Measurements from ENCODE around the gene PDZD4.

Gene PDZD4

DNA sequence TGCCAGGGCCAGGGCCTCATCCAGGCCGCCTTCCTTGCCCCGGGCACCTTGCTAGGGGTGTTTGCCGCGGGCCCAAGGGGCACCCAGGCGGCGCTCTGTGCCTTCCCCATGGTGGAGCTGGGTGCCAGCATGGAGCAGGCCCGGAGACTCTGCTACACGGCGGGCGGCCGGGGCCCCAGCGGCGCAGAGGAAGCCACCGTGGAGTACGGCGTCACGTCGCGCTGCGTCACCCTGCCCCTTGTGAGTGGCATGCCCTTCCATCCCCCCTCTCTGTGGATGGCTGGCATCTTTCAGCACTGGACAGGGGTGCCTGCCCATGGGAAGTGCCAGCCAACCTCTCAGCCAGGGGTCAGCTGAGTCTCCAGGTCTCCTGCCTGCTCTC, 62.7 kb downstream of the PDZD4 start:
- no peak for TF ChIP-seq EGR1 (IDR thresholded peaks at IDR 0.05)
- TF ChIP-seq, protein P1, sequence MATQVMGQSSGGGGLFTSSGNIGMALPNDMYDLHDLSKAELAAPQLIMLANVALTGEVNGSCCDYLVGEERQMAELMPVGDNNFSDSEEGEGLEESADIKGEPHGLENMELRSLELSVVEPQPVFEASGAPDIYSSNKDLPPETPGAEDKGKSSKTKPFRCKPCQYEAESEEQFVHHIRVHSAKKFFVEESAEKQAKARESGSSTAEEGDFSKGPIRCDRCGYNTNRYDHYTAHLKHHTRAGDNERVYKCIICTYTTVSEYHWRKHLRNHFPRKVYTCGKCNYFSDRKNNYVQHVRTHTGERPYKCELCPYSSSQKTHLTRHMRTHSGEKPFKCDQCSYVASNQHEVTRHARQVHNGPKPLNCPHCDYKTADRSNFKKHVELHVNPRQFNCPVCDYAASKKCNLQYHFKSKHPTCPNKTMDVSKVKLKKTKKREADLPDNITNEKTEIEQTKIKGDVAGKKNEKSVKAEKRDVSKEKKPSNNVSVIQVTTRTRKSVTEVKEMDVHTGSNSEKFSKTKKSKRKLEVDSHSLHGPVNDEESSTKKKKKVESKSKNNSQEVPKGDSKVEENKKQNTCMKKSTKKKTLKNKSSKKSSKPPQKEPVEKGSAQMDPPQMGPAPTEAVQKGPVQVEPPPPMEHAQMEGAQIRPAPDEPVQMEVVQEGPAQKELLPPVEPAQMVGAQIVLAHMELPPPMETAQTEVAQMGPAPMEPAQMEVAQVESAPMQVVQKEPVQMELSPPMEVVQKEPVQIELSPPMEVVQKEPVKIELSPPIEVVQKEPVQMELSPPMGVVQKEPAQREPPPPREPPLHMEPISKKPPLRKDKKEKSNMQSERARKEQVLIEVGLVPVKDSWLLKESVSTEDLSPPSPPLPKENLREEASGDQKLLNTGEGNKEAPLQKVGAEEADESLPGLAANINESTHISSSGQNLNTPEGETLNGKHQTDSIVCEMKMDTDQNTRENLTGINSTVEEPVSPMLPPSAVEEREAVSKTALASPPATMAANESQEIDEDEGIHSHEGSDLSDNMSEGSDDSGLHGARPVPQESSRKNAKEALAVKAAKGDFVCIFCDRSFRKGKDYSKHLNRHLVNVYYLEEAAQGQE (IDR thresholded peaks at IDR 0.05; ENCODE audit: low read depth), result peak; percentile 55
- no peak for TF ChIP-seq RAD21 (IDR thresholded peaks at IDR 0.05; ENCODE audit: low read depth)
- no peak for TF ChIP-seq ZBTB7A (IDR thresholded peaks at IDR 0.05; ENCODE audit: low read depth)
- TF ChIP-seq TEAD4 (IDR thresholded peaks at IDR 0.05), result no peak

GRCh38 chrX:153766871-153767673, 63.3 kb downstream of the PDZD4 start:
- TF ChIP-seq EP300 (IDR thresholded peaks at IDR 0.05; ENCODE audit: borderline replicate concordance), result no peak
- no peak for TF ChIP-seq YY1 (IDR thresholded peaks at IDR 0.05; ENCODE audit: low read depth)
- TF ChIP-seq TAF1 (IDR thresholded peaks at IDR 0.05; ENCODE audit: low read depth), result no peak
- no peak for TF ChIP-seq FOXM1 (IDR thresholded peaks at IDR 0.05; ENCODE audit: borderline replicate concordance, low read depth)
- no peak for TF ChIP-seq ZBTB7A (IDR thresholded peaks at IDR 0.05; ENCODE audit: low read depth)

DNA sequence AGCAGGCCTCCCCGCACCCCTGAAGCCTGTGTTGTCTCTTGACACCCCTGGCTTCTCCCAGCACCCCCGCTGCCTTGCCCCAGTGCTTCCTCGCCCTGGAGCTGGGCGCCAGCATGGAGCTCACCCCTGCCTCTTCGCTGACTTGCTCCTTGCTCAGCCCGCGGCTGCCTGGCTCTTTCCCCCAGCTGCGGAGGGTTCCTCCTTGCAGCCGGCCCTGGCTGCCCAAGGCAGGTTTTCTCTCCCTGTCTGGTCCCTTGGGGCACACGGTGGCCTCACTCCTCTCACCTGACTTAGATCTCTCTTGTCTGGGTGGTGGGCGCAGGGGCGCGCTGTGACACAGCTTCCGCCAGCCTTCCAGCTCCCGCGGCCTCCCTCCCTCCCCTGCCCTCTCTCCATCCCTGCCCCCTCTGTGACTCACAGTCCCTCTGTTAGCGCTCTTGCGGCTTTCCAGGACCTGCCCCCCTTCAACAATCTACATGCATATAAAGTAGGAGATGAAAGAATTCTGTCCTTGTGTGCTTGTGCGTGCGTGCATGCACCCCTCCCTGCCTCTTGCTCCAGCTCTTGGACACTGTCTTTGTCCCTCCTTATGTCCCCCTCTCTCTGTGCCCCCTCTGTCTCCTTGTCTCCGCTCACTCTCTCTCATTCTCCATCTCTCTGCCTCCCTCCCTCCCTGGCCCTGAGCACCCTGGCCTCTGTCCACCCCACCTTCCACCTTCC, 64.1 kb downstream of the PDZD4 start:
- TF ChIP-seq USF1 (IDR thresholded peaks at IDR 0.05) (no peak), TCF12 (IDR thresholded peaks at IDR 0.05; ENCODE audit: low read depth) (no peak), YY1 (IDR thresholded peaks at IDR 0.05; ENCODE audit: low read depth) (no peak), FOXM1 (IDR thresholded peaks at IDR 0.05; ENCODE audit: borderline replicate concordance, low read depth) (no peak), ZBTB7A (IDR thresholded peaks at IDR 0.05; ENCODE audit: low read depth) (no peak)

- TF ChIP-seq USF1 (IDR thresholded peaks at IDR 0.05) (no peak), EGR1 (IDR thresholded peaks at IDR 0.05) (no peak), MAX (IDR thresholded peaks at IDR 0.05) (no peak), TEAD4 (IDR thresholded peaks at IDR 0.05) (no peak), TAF1 (IDR thresholded peaks at IDR 0.05; ENCODE audit: low read depth) (no peak), CEBPB (IDR thresholded peaks at IDR 0.05) (no peak), NFIC (IDR thresholded peaks at IDR 0.05) (no peak), YY1 (IDR thresholded peaks at IDR 0.05; ENCODE audit: low read depth) (no peak), ZBTB7A (IDR thresholded peaks at IDR 0.05; ENCODE audit: low read depth) (no peak)
- TF ChIP-seq, protein P1 (IDR thresholded peaks at IDR 0.05; ENCODE audit: low read depth), result no peak
These were observed 64.9 kb downstream of the PDZD4 start for GRCh38 chrX:153765138-153766079.

GRCh38 chrX:153764786-153765137, 65.6 kb downstream of the PDZD4 start:
- TF ChIP-seq EGR1 (IDR thresholded peaks at IDR 0.05) (no peak), NFIC (IDR thresholded peaks at IDR 0.05) (no peak), TAF1 (IDR thresholded peaks at IDR 0.05; ENCODE audit: low read depth) (no peak), EP300 (IDR thresholded peaks at IDR 0.05; ENCODE audit: borderline replicate concordance) (no peak), CEBPB (IDR thresholded peaks at IDR 0.05) (no peak), TEAD4 (IDR thresholded peaks at IDR 0.05) (no peak), FOXM1 (IDR thresholded peaks at IDR 0.05; ENCODE audit: borderline replicate concordance, low read depth) (no peak)

All from Ishikawa (cell line).